Measurements from ENCODE around the gene GCLM. TPM values are rescaled to one million over a fixed set of nuclear protein-coding genes. Genes with fewer than 3 reads are reported as not detected.
A peak's percentile ranks its signal among the peaks of the same experiment; 100 is the strongest.

Gene GCLM
- total RNA-seq, 1 donor from 2014 or later = 20.2 TPM

- DNase-seq (ENCODE audit: low spot score) = peak; percentile 45
- intact Hi-C loops (cut with micrococcal nuclease) = loop anchor here (1.0 to 10.0 kb wide), 10 partner anchors 29 to 1326 kb away; partner anchors contain the start of genes ABCD3, ALG14, DNTTIP2 and RWDD3
- Mint-ChIP-seq H3K27me3 (ENCODE audit: insufficient read depth) (peaks cover 18% of the 10 kb centered on the region), H3K4me1 (ENCODE audit: low read depth) (peaks cover 48% of the 10 kb centered on the region), H3K27ac (peak overlapping the region; percentile 94), H3K9me3 (peaks cover 7% of the 10 kb centered on the region), H3K4me3 (peak overlapping the region; percentile 94), H3K36me3 (ENCODE audit: low read depth) (peaks cover 13% of the 10 kb centered on the region)
These were observed 660 bp downstream of the GCLM start for GRCh38 chr1:93908394-93909145.

- Mint-ChIP-seq H3K27me3 (ENCODE audit: insufficient read depth) (peaks cover 9% of the 10 kb centered on the region), H3K4me3 (peak overlapping the region; percentile 85), H3K9me3 (peaks cover 7% of the 10 kb centered on the region), H3K36me3 (ENCODE audit: low read depth) (peaks cover 13% of the 10 kb centered on the region), H3K27ac (peak overlapping the region; percentile 73), H3K4me1 (ENCODE audit: low read depth) (peaks cover 49% of the 10 kb centered on the region)
- intact Hi-C loops (cut with micrococcal nuclease) = loop anchor here (1.0 to 10.0 kb wide), 8 partner anchors 109 to 1327 kb away; partner anchors contain the start of genes ABCD3, ALG14 and RWDD3
- DNase-seq (ENCODE audit: low spot score) = no peak
These were observed 1.5 kb downstream of the GCLM start for GRCh38 chr1:93907718-93908117.

- Mint-ChIP-seq H3K36me3 (ENCODE audit: low read depth) (peaks cover 17% of the 10 kb centered on the region), H3K27ac (no peak overlapping the region), H3K4me1 (ENCODE audit: low read depth) (peaks cover 49% of the 10 kb centered on the region), H3K27me3 (ENCODE audit: insufficient read depth) (peaks cover 2% of the 10 kb centered on the region), H3K4me3 (peak overlapping the region; percentile 6), H3K9me3 (peaks cover 7% of the 10 kb centered on the region)
- no peak for DNase-seq (ENCODE audit: low spot score)
- intact Hi-C loops (cut with micrococcal nuclease) = loop anchor here (5.0 to 10.0 kb wide), 4 partner anchors 131 to 1328 kb away; partner anchors contain the start of gene RWDD3
These were observed 2.8 kb downstream of the GCLM start for GRCh38 chr1:93906480-93906879.

- H3K4me3 Mint-ChIP-seq = peak overlapping the region; percentile 45
- H3K36me3 Mint-ChIP-seq (ENCODE audit: low read depth) = peaks cover 20% of the 10 kb centered on the region
- no peak for DNase-seq (ENCODE audit: low spot score)
- intact Hi-C loops (cut with micrococcal nuclease) = loop anchor here (5.0 to 10.0 kb wide), 4 partner anchors 132 to 1329 kb away; partner anchors contain the start of gene RWDD3
- no peaks in the 10 kb centered on the region for H3K27me3 Mint-ChIP-seq (ENCODE audit: insufficient read depth)
- peaks cover 7% of the 10 kb centered on the region for H3K9me3 Mint-ChIP-seq
- no peak overlapping the region for H3K27ac Mint-ChIP-seq
- peaks cover 49% of the 10 kb centered on the region for H3K4me1 Mint-ChIP-seq (ENCODE audit: low read depth)
These were observed 3.5 kb downstream of the GCLM start for GRCh38 chr1:93905734-93906133.

GRCh38 chr1:93905051-93905450 lies 4.2 kb downstream of the GCLM start:
- H3K27me3 Mint-ChIP-seq (ENCODE audit: insufficient read depth) = no peaks in the 10 kb centered on the region
- H3K4me1 Mint-ChIP-seq (ENCODE audit: low read depth) = peaks cover 47% of the 10 kb centered on the region
- H3K27ac Mint-ChIP-seq = no peak overlapping the region
- no peak for DNase-seq (ENCODE audit: low spot score)
- H3K4me3 Mint-ChIP-seq = peak overlapping the region; percentile 2
- H3K9me3 Mint-ChIP-seq = peaks cover 3% of the 10 kb centered on the region
- peaks cover 21% of the 10 kb centered on the region for H3K36me3 Mint-ChIP-seq (ENCODE audit: low read depth)
- intact Hi-C loops (cut with micrococcal nuclease) = loop anchor here (5.0 to 10.0 kb wide), 4 partner anchors 132 to 1330 kb away; partner anchors contain the start of gene RWDD3

GRCh38 chr1:93904228-93904627 lies 5.0 kb downstream of the GCLM start:
- Mint-ChIP-seq H3K27ac (no peak overlapping the region), H3K36me3 (ENCODE audit: low read depth) (peaks cover 23% of the 10 kb centered on the region), H3K27me3 (ENCODE audit: insufficient read depth) (no peaks in the 10 kb centered on the region), H3K4me1 (ENCODE audit: low read depth) (peaks cover 42% of the 10 kb centered on the region), H3K4me3 (no peak overlapping the region), H3K9me3 (no peaks in the 10 kb centered on the region)
- intact Hi-C loops (cut with micrococcal nuclease) = loop anchor here (10.0 kb wide), 2 partner anchors 481 to 1331 kb away; partner anchors contain the start of gene RWDD3
- DNase-seq (ENCODE audit: low spot score) = no peak

- no peak for DNase-seq (ENCODE audit: low spot score)
- Mint-ChIP-seq H3K27ac (no peak overlapping the region), H3K9me3 (no peaks in the 10 kb centered on the region), H3K4me3 (no peak overlapping the region), H3K27me3 (ENCODE audit: insufficient read depth) (no peaks in the 10 kb centered on the region), H3K36me3 (ENCODE audit: low read depth) (peaks cover 23% of the 10 kb centered on the region), H3K4me1 (ENCODE audit: low read depth) (peaks cover 20% of the 10 kb centered on the region)
- intact Hi-C loops (cut with micrococcal nuclease) = loop anchor here (10.0 kb wide), 2 partner anchors 484 to 1334 kb away; partner anchors contain the start of gene RWDD3
These were observed 8.3 kb downstream of the GCLM start for GRCh38 chr1:93900723-93901504.

- H3K4me1 Mint-ChIP-seq (ENCODE audit: low read depth) = peaks cover 12% of the 10 kb centered on the region
- no peak overlapping the region for H3K4me3 Mint-ChIP-seq
- DNase-seq (ENCODE audit: low spot score) = no peak
- H3K36me3 Mint-ChIP-seq (ENCODE audit: low read depth) = peaks cover 21% of the 10 kb centered on the region
- no peaks in the 10 kb centered on the region for H3K9me3 Mint-ChIP-seq
- H3K27ac Mint-ChIP-seq = no peak overlapping the region
- H3K27me3 Mint-ChIP-seq (ENCODE audit: insufficient read depth) = no peaks in the 10 kb centered on the region
- intact Hi-C loops (cut with micrococcal nuclease) = loop anchor here (10.0 kb wide), 2 partner anchors 485 to 1335 kb away; partner anchors contain the start of gene RWDD3
These were observed 9.6 kb downstream of the GCLM start for GRCh38 chr1:93899543-93900207.

- no peak overlapping the region for H3K4me3 Mint-ChIP-seq
- no peaks in the 10 kb centered on the region for H3K9me3 Mint-ChIP-seq
- H3K27ac Mint-ChIP-seq = no peak overlapping the region
- no peaks in the 10 kb centered on the region for H3K4me1 Mint-ChIP-seq (ENCODE audit: low read depth)
- H3K36me3 Mint-ChIP-seq (ENCODE audit: low read depth) = peaks cover 20% of the 10 kb centered on the region
- no peaks in the 10 kb centered on the region for H3K27me3 Mint-ChIP-seq (ENCODE audit: insufficient read depth)
- DNase-seq (ENCODE audit: low spot score) = no peak
- intact Hi-C loops (cut with micrococcal nuclease) = no loop called here
These were observed 20.3 kb downstream of the GCLM start for GRCh38 chr1:93888900-93889299.

- no peak overlapping the region for H3K27ac Mint-ChIP-seq
- intact Hi-C loops (cut with micrococcal nuclease) = no loop called here
- H3K4me1 Mint-ChIP-seq (ENCODE audit: low read depth) = peaks cover 26% of the 10 kb centered on the region
- no peak overlapping the region for H3K4me3 Mint-ChIP-seq
- H3K36me3 Mint-ChIP-seq (ENCODE audit: low read depth) = peaks cover 15% of the 10 kb centered on the region
- no peak for DNase-seq (ENCODE audit: low spot score)
- H3K9me3 Mint-ChIP-seq = no peaks in the 10 kb centered on the region
- no peaks in the 10 kb centered on the region for H3K27me3 Mint-ChIP-seq (ENCODE audit: insufficient read depth)
These were observed 27.0 kb downstream of the GCLM start for GRCh38 chr1:93882269-93882668.

GRCh38 chr1:93880731-93881130 lies 28.5 kb downstream of the GCLM start:
- Mint-ChIP-seq H3K4me3 (peak overlapping the region; percentile 13), H3K27ac (no peak overlapping the region), H3K36me3 (ENCODE audit: low read depth) (peaks cover 21% of the 10 kb centered on the region), H3K27me3 (ENCODE audit: insufficient read depth) (no peaks in the 10 kb centered on the region), H3K9me3 (no peaks in the 10 kb centered on the region), H3K4me1 (ENCODE audit: low read depth) (peaks cover 39% of the 10 kb centered on the region)
- no peak for DNase-seq (ENCODE audit: low spot score)
- intact Hi-C loops (cut with micrococcal nuclease) = no loop called here

- Mint-ChIP-seq H3K9me3 (no peaks in the 10 kb centered on the region), H3K4me1 (ENCODE audit: low read depth) (peaks cover 55% of the 10 kb centered on the region), H3K27me3 (ENCODE audit: insufficient read depth) (no peaks in the 10 kb centered on the region), H3K27ac (peak within 1 kb of the TSS; percentile 98), H3K36me3 (ENCODE audit: low read depth) (peaks cover 34% of the 10 kb centered on the region), H3K4me3 (peak within 1 kb of the TSS; percentile 95)
- DNase-seq (ENCODE audit: low spot score) = peak; percentile 86
- intact Hi-C loops (cut with micrococcal nuclease) = loop anchor here (1.0 to 10.0 kb wide), 6 partner anchors 18 to 1044 kb away; partner anchors contain the start of genes GCLM and RPL5
These were observed 30.2 kb downstream of the GCLM start, which contains the start of gene DNTTIP2 for GRCh38 chr1:93878889-93879586. Gene DNTTIP2, minus strand, starts transcription at chr1:93879206. Its CDS starts 58 bp downstream, at chr1:93879148.
